K562 (cell line): Measurements from ENCODE around the gene NPHP1. TPM values are rescaled to one million over a fixed set of nuclear protein-coding genes. Genes with fewer than 3 reads are reported as not detected.
"Not testable (repeated sequence)": the region's sequence is repeated elsewhere in the genome, so short reads cannot be mapped to it uniquely, and the experiment has no call there.

Experiments
- ATAC-seq: fragments of 200-7000 bp; cut with Tn5 transposase; 3 replicates; pipeline ENCODE4 v1.9.1; 2020; ENCODE audit warnings: moderate library complexity
- BruUV-seq: library from RNA; stranded (reverse); fragments of 400-500 nt; replicated peaks from 2 replicates; lab custom pipeline; 2021; lab: Mats Ljungman, UMichigan
- CTCF ChIA-PET: fragments of 300-600 bp; formaldehyde crosslinking; extraction: SDS; loops from one replicate; lab custom pipeline; 2021; ENCODE audit warnings: low intra/inter-chr PET ratio; lab: Yijun Ruan, JAX
- POLR2A ChIA-PET: fragments of 300-600, 350-650 bp; sonication (Branson Sonifier 250); formaldehyde crosslinking; extraction: SDS; loops from one replicate; lab custom pipeline; 2021; ENCODE audit warnings: antibody characterized with exemption, inconsistent platforms; lab: Yijun Ruan, JAX
- DNase-seq, 4 experiments: peaks; one replicate each; pipeline versions ENCODE4 v3.0.0 to v3.0.0-alpha.2; 2011 to 2018; ENCODE audit warnings: low spot score in 3 of 4, mixed read lengths in 3 of 4; ENCODE audit errors: extremely low read depth in 1 of 4
- FAIRE-seq: peaks from 2 replicates; lab custom pipeline; 2011; peaks lifted over from hg19 to GRCh38; lab: Jason Lieb, UNC
- H2AFZ ChIP-seq: 2 replicates; pipeline ENCODE4 v1.6.0; 2011; ENCODE audit warnings: low read depth, low read length, control low read depth, inconsistent platforms
- H3K27ac ChIP-seq: fragments of 200-600 bp; 3 replicates; pipeline ENCODE4 v1.8.0; 2011; ENCODE audit warnings: low read depth, mild to moderate bottlenecking, control low read depth, inconsistent platforms, low read length, moderate library complexity, mixed read lengths; ENCODE audit errors: extremely low read depth
- H3K27me3 ChIP-seq, 2 experiments: fragments of 300-600 bp in 1 of 2; 2 replicates in 1 of 2; 3 replicates in 1 of 2; pipeline versions ENCODE4 v1.6.0 to v1.8.0; 2011; ENCODE audit warnings: inconsistent platforms in 2 of 2, low read length in 2 of 2, mild to moderate bottlenecking in 1 of 2, mixed read lengths in 1 of 2, moderate library complexity in 1 of 2; ENCODE audit not compliant: control insufficient read depth in 2 of 2, insufficient read depth in 2 of 2
- H3K36me3 ChIP-seq: fragments of 300-600 bp; 3 replicates; pipeline ENCODE4 v1.8.0; 2011; ENCODE audit warnings: mild to moderate bottlenecking, low read length, inconsistent platforms; ENCODE audit not compliant: control insufficient read depth, insufficient read depth
- H3K4me1 ChIP-seq, 2 experiments: fragments of 200-600 bp in 1 of 2; replicated peaks in 1 of 2; 2 replicates in 1 of 2; 3 replicates in 1 of 2; pipeline versions ENCODE4 v1.5.1 to v1.8.0; 2011; ENCODE audit warnings: inconsistent platforms in 2 of 2, low read length in 2 of 2, mild to moderate bottlenecking in 1 of 2, mixed read lengths in 1 of 2, moderate library complexity in 1 of 2; ENCODE audit not compliant: control insufficient read depth in 2 of 2, insufficient read depth in 2 of 2
- H3K4me2 ChIP-seq: 2 replicates; pipeline ENCODE4 v1.6.1; 2011; ENCODE audit warnings: low read length, control low read depth, inconsistent platforms, mixed read lengths; ENCODE audit not compliant: insufficient read depth
- H3K4me3 ChIP-seq: fragments of 200-600 bp; sonication (generic), shearing (Covaris generic); 2 replicates; pipeline ENCODE4 v1.5.1; 2016; ENCODE audit warnings: control low read depth, inconsistent platforms
- H3K79me2 ChIP-seq: fragments of 200-600 bp; 3 replicates; pipeline ENCODE4 v1.8.0; 2011; ENCODE audit warnings: low read length, inconsistent platforms; ENCODE audit not compliant: control insufficient read depth, insufficient read depth
- H3K9ac ChIP-seq, 2 experiments: 2 replicates each; pipeline versions ENCODE4 v1.6.0 to v1.6.1; 2011; ENCODE audit warnings: low read depth in 2 of 2, low read length in 2 of 2, control low read depth in 1 of 2, inconsistent platforms in 1 of 2, mild to moderate bottlenecking in 1 of 2, mixed read lengths in 1 of 2; ENCODE audit not compliant: insufficient read depth in 1 of 2
- H3K9me1 ChIP-seq: one replicate; pipeline ENCODE4 v1.6.0; 2011; ENCODE audit warnings: inconsistent platforms, mild to moderate bottlenecking, low read length, moderate library complexity; ENCODE audit not compliant: control insufficient read depth, insufficient read depth
- H3K9me3 ChIP-seq: replicated peaks from 2 replicates; pipeline ENCODE4 v1.5.1; 2011; ENCODE audit warnings: low read depth, low read length, inconsistent platforms; ENCODE audit not compliant: control insufficient read depth, insufficient read depth
- H4K20me1 ChIP-seq: replicated peaks from 2 replicates; pipeline ENCODE4 v1.6.1; 2011; ENCODE audit warnings: low read length, inconsistent platforms, mixed read lengths; ENCODE audit not compliant: control insufficient read depth, insufficient read depth
- CEBPG ChIP-seq, 3 experiments: fragments of 200-800 bp in 1 of 3; sonication (Bioruptor generic) in 1 of 3; sonication (generic) in 1 of 3; formaldehyde crosslinking in 1 of 3; IDR thresholded peaks in 2 of 3; conservative IDR thresholded peaks in 1 of 3; 2 replicates each; pipeline versions ENCODE4 v1.6.1 to v1.8.0; 2016 to 2022; ENCODE audit warnings: missing compliant biosample characterization in 2 of 3, missing genetic modification characterization in 2 of 3, mild to moderate bottlenecking in 1 of 3, missing genetic modification reagents in 1 of 3
- HMBOX1 ChIP-seq: sonication (generic); IDR thresholded peaks from 2 replicates; pipeline ENCODE4 v1.6.1; 2016
- MYNN ChIP-seq, 2 experiments: sonication (generic); formaldehyde crosslinking in 1 of 2; IDR thresholded peaks; 2 replicates each; pipeline versions ENCODE4 v1.5.0 to v1.6.1; 2016 to 2020; ENCODE audit warnings: antibody characterized with exemption in 1 of 2, missing genetic modification reagents in 1 of 2
- NFIC ChIP-seq: fragments of 450-650 bp; IDR thresholded peaks from 2 replicates; pipeline ENCODE4 v1.6.1; 2017; ENCODE audit warnings: mild to moderate bottlenecking, inconsistent platforms
- POLR2AphosphoS2 ChIP-seq: IDR thresholded peaks from 2 replicates; pipeline ENCODE4 v1.6.1; 2012; ENCODE audit warnings: low read length, improper control_type of control experiment
- POLR3A ChIP-seq: IDR thresholded peaks from 2 replicates; pipeline ENCODE4 v1.6.1; 2011; ENCODE audit warnings: borderline replicate concordance, mild to moderate bottlenecking, moderate library complexity; ENCODE audit not compliant: insufficient read length, insufficient read depth; ENCODE audit errors: extremely low read depth
- SETDB1 ChIP-seq: IDR thresholded peaks from one replicate; pipeline ENCODE4 v1.6.1; 2012; ENCODE audit warnings: low read length, control low read depth, inconsistent platforms
- SIN3B ChIP-seq: fragments of 450-650 bp; IDR thresholded peaks from 2 replicates; pipeline ENCODE4 v1.6.1; 2017; ENCODE audit warnings: low read depth, mild to moderate bottlenecking, moderate library complexity
- TCF3 ChIP-seq: sonication (generic); formaldehyde crosslinking; IDR thresholded peaks from 2 replicates; pipeline ENCODE4 v1.4.0; 2020; ENCODE audit warnings: mild to moderate bottlenecking, missing genetic modification reagents
- ZC3H4 ChIP-seq: sonication (generic); formaldehyde crosslinking; IDR thresholded peaks from 2 replicates; pipeline ENCODE4 v1.9.0; 2021; ENCODE audit warnings: missing genetic modification reagents, borderline replicate concordance
- ZNF263 ChIP-seq: sonication (generic); formaldehyde crosslinking; IDR thresholded peaks from 2 replicates; pipeline ENCODE4 v1.8.0; 2022; ENCODE audit warnings: mild to moderate bottlenecking, missing genetic modification reagents, borderline replicate concordance
- ZNF431 ChIP-seq: sonication (generic); formaldehyde crosslinking; IDR thresholded peaks from 2 replicates; pipeline ENCODE4 v1.8.0; 2022; ENCODE audit warnings: mild to moderate bottlenecking, missing genetic modification reagents
- ZNF75A ChIP-seq: fragments of 450-650 bp; formaldehyde crosslinking; IDR thresholded peaks from 2 replicates; pipeline ENCODE4 v1.4.0; 2020; ENCODE audit warnings: mild to moderate bottlenecking
- WGBS: fragments of 100-300 bp; shearing (Covaris generic); methylation state at CpG from one replicate; pipeline ENCODE4 v1.1.6; 2016; ENCODE audit warnings: low coverage, mixed read lengths; ENCODE audit not compliant: insufficient coverage; ENCODE audit errors: missing lambda C conversion rate; 5-methylcytosine and 5-hydroxymethylcytosine counted together
- in situ Hi-C: fragments of 300-500 bp; cut with MboI; formaldehyde crosslinking; loops from 4 replicates; pipeline ENCODE4 v1.15.0; 2018; ENCODE audit warnings: inconsistent platforms, mixed read lengths
- intact Hi-C: fragments of 100-400 bp; cut with micrococcal nuclease; formaldehyde crosslinking; loops from 2 replicates; pipeline ENCODE4 v1.14.2; 2022
- polyA plus RNA-seq, 8 experiments: library from polyadenylated mRNA; depleted of rRNA in 4 of 8; stranded (reverse) in 5 of 8; unstranded in 3 of 8; fragments of >200 nt; fragmentation: Nextera tagmentation in 2 of 8; fragmentation: Illumina TruSeq in 1 of 8; extraction: Ambion mirVana in 2 of 8; extraction: Trizol in 1 of 8; gene quantifications; 2 replicates each; pipeline versions ENCODE4 v1.2.1 to v1.2.3, GENCODE V29; 2011 to 2014; ENCODE audit warnings: inconsistent platforms in 1 of 8, missing spikeins in 1 of 8
- total RNA-seq, 7 experiments: library from RNA; depleted of rRNA in 6 of 7; stranded (reverse); fragments of >200 nt in 6 of 7; fragmentation: Illumina TruSeq in 2 of 7; extraction: Trizol in 2 of 7; gene quantifications; 2 replicates each; pipeline versions ENCODE4 v1.2.1 to v1.2.3, GENCODE V29; 2011 to 2021; ENCODE audit warnings: low replicate concordance in 1 of 7

NPHP1 gene
- total and polyA plus RNA-seq, 9 of the 15 experiments (the other 6 are each of a cell fraction or from before 2014, with no cell fraction given) = 0.11 to 0.32 (median 0.20) TPM; not detected in 5

- not testable (repeated sequence) for H4K20me1 ChIP-seq, H3K27ac ChIP-seq
- TF ChIP-seq ZNF431 (CRISPR knock-in tag) (peak; percentile 96), NFIC (peak; percentile 17; the same call in 1 of the 2 replicates)
- TF ChIP-seq, all 486 proteins: peak for 2; not testable (repeated sequence) for 484
- H3K4me2 ChIP-seq, CTCF ChIA-PET, H3K27me3 ChIP-seq, FAIRE-seq, POLR2A ChIA-PET, ATAC-seq, intact Hi-C loops, H2AFZ ChIP-seq, H3K9ac ChIP-seq, H3K9me1 ChIP-seq, H3K4me3 ChIP-seq, BruUV-seq, H3K4me1 ChIP-seq, DNase-seq: not testable (repeated sequence)
- Histone ChIP-seq H3K9me3 (peaks cover 12% of the 10 kb centered on the region), H3K36me3 (peaks cover 17% of the 10 kb centered on the region), H3K79me2 (peaks cover 20% of the 10 kb centered on the region)
- in situ Hi-C loops = loop anchor here (10.0 kb wide), 1 partner anchor 221 kb away; no protein-coding TSS in a partner anchor
- WGBS = 30% methylated on average over 3 of the region's 3 CpGs
Measured at GRCh38 chr2:110213522-110213921, 8.7 kb upstream of the NPHP1 start.

DNA sequence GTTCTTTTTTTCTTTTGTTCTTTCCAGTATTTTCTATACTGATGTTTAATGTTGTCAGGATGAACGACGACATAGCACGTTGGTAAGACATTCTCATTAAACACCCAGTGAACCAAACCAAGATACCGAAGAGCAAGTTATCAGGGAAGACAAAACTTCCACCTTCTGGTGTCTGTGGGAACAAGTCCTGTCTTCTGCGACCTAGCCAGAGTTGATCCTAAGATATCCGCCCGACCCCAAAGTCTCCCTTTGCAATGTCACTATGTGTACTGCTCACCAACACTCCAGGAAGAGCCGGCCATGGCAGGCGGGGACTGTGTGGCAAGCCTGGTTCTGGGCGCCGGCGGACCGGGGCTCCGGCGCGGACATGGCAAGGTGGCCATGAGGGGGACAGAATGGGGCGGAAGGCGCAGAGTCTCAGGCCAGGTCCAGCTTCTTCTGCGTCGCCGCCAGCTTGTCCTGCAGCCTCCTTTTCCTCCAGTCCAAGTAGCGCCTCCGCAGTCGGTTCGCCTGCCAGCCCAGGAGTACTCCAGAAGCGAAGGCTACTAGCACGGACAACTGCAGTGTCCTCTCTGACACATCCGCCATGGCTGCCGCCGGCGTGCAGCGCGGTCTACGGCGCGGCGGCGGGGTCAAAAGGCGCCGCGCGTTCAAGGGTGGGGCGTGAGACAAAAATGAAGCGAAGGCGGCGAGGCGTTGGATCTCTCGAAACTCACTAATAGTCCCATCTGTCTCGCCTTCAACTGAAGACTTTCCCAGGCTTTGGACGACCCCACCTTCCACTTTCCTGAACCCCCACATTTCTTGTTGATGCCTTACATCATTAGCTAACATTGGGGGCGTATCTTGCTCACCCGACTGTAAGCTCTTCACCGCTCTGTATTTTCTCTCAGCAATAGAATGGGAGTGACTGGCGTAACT lies 7.4 kb upstream of the NPHP1 start, which contains the start of gene MTLN:
TSS of gene MTLN (minus strand) at position 610 of the 921 bp plus-strand sequence. CDS start at position 588, 22 bp downstream.
- WGBS = 2% methylated on average over 43 of the region's 54 CpGs
- no TSS peak for BruUV-seq
- peak; percentile 74 to 86 (median 76) for DNase-seq
- TF ChIP-seq ZNF263 (CRISPR knock-in tag) (no peak), ZC3H4 (CRISPR knock-in tag) (no peak), POLR3A (no peak), MYNN (IDR thresholded peaks at IDR 0.05) (no peak), MYNN (CRISPR knock-in tag; IDR thresholded peaks at IDR 0.05) (no peak), CEBPG (CRISPR knock-in tag; IDR thresholded peaks at IDR 0.05) (no peak), CEBPG (tag; conservative IDR thresholded peaks at IDR 0.05 in 1 of 2, IDR thresholded peaks at IDR 0.05 in 1 of 2) (no peak), HMBOX1 (no peak), TCF3 (CRISPR knock-in tag) (no peak), SIN3B (peak; percentile 86; the same call in 1 of the 2 replicates), ZNF75A (CRISPR knock-in tag) (no peak), SETDB1 (no peak), POLR2AphosphoS2 (no peak)

More for the DNA sequence above, 7.4 kb upstream of the NPHP1 start, which contains the start of gene MTLN:
- FAIRE-seq = peak; percentile 86
- H3K9me1 ChIP-seq = no peaks in the 10 kb centered on the region
- H3K4me1 ChIP-seq = peaks cover 4 to 7% of the 10 kb centered on the region in 2 experiments; a peak in 2 of 5 replicates
- no peaks in the 10 kb centered on the region for H3K27me3 ChIP-seq
- H4K20me1 ChIP-seq = no peaks in the 10 kb centered on the region
- peak within 1 kb of the TSS; percentile 81 for H3K27ac ChIP-seq
- peaks cover 17% of the 10 kb centered on the region for H3K36me3 ChIP-seq
- H2AFZ ChIP-seq = peak within 1 kb of the TSS; percentile 99
- in situ Hi-C loops (loop anchor here (10.0 kb wide), 1 partner anchor 223 kb away; no protein-coding TSS in a partner anchor), intact Hi-C loops (no loop called here)
- H3K9ac ChIP-seq = peak within 1 kb of the TSS; percentile 83 to 100
- peaks cover 12% of the 10 kb centered on the region for H3K9me3 ChIP-seq
- H3K79me2 ChIP-seq = peaks cover 20% of the 10 kb centered on the region
- peak within 1 kb of the TSS; percentile 59 for H3K4me3 ChIP-seq
- peak within 1 kb of the TSS; percentile 86 for H3K4me2 ChIP-seq
- ChIA-PET POLR2A (no interaction called here), CTCF (no interaction called here)
- peak; percentile 95 for ATAC-seq
